Activated effector memory CD4-positive, alpha-beta T cell treated with Interleukin-2 at 50 U/mL for 16 hours (primary cell): ENCODE data around the gene ARF3.
A peak's percentile ranks its signal among the peaks of the same experiment; 100 is the strongest.

Experiments used
- DNase-seq: peaks from one replicate; pipeline ENCODE4 v3.0.0-alpha.2; 2020

ARF3 gene

DNA sequence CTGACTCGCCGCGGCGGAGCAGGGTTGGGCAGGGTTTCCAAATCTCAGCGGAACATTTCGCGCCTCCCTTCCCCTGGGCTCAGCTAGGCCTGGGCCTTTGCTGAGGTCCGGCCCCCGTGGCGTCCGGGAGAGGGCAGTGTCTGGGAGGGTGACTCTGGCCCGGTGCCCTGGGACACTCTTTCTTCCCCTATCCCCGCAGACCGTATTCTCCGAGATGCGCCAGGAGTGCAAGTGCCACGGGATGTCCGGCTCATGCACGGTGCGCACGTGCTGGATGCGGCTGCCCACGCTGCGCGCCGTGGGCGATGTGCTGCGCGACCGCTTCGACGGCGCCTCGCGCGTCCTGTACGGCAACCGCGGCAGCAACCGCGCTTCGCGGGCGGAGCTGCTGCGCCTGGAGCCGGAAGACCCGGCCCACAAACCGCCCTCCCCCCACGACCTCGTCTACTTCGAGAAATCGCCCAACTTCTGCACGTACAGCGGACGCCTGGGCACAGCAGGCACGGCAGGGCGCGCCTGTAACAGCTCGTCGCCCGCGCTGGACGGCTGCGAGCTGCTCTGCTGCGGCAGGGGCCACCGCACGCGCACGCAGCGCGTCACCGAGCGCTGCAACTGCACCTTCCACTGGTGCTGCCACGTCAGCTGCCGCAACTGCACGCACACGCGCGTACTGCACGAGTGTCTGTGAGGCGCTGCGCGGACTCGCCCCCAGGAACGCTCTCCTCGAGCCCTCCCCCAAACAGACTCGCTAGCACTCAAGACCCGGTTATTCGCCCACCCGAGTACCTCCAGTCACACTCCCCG, 23.9 kb upstream of the ARF3 start:
- DNase-seq, result peak; percentile 50

GRCh38 chr12:48980389-48980952, 23.2 kb upstream of the ARF3 start:
- no peak for DNase-seq

DNA sequence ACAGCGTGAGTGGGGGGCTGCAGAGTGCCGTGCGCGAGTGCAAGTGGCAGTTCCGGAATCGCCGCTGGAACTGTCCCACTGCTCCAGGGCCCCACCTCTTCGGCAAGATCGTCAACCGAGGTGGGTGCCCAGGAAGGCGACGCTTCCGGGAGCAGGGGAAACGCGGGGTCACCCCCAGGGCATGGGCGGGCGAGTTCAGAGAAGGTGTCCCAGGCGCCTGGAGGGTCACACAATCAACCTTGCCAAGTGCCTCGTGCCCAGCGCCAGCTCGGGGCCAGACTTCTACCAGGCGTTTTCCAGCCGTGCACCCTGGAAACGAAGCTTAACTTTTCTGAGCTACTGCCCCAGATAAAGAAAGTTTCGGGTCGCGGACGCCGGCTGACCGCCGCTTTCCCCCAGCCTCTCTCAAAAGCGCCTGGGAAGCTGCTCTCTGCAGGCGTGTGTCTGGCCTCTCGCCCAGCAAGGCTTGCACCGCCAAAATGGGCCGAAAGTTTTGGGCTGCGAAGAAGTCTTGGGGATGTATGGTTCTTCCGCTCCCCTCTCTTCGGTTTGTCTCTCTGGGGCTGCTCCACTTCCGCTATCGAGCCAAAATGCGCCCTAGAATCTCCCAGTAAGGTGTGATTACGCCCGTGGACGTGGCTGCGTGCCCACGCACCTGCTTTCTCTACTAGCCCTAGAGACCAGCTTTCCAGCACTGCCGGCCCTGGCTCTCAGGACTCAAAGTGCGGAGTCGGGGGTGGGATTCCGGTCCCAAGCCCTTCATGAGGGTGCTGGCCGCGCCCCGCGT, 22.5 kb upstream of the ARF3 start:
- DNase-seq, result peak; percentile 45

DNA sequence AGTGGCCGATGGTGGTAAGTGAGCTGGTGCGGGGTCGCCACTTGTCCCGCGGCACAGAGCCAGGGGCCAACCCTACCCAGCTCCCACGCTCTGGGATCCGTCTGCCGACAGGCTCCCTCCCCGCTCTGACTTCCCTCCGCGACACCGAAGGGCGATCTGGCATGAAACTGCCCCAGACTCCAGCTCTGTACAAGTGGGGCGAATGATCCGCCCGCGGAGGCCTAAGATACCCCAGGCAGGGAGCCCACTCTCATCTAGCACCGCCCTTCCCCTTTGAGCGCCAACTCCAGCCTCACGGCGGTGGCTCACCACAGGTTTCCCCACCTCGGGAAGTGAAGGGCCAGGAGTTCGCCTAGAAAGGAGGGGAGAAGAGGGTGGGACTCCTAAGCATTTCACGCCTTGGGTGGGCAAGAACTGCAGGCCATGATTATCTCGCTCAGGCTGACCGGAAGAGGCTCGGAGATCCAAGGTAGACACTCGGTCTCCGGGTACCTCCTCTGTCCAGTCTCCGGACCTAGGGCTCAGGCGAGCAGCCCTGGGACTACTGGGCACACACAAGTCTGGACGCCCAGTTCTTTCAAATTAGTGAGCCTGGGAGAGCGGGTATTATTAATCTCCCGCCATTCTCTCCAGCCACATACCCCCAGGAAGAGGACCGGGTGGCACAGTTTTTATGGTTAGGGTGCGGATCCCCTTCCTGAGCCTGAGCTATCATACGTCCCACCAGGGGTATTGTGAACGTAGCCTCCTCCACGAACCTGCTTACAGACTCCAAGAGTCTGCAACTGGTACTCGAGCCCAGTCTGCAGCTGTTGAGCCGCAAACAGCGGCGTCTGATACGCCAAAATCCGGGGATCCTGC, 21.7 kb upstream of the ARF3 start:
- DNase-seq, result no peak

DNA sequence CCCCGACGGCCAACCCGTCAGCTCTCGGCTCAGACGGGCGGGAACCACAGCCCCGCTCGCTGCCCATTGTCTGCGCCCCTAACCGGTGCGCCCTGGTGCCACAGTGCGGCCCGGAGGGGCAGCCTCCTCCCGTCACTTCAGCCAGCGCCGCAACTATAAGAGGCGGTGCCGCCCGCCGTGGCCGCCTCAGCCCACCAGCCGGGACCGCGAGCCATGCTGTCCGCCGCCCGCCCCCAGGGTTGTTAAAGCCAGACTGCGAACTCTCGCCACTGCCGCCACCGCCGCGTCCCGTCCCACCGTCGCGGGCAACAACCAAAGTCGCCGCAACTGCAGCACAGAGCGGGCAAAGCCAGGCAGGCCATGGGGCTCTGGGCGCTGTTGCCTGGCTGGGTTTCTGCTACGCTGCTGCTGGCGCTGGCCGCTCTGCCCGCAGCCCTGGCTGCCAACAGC, 21.0 kb upstream of the ARF3 start, which contains the start of gene WNT1:
TSS of gene WNT1 (plus strand) at position 32 of the 450 bp plus-strand sequence. CDS start at position 361, 329 bp downstream.
- no peak for DNase-seq

DNA sequence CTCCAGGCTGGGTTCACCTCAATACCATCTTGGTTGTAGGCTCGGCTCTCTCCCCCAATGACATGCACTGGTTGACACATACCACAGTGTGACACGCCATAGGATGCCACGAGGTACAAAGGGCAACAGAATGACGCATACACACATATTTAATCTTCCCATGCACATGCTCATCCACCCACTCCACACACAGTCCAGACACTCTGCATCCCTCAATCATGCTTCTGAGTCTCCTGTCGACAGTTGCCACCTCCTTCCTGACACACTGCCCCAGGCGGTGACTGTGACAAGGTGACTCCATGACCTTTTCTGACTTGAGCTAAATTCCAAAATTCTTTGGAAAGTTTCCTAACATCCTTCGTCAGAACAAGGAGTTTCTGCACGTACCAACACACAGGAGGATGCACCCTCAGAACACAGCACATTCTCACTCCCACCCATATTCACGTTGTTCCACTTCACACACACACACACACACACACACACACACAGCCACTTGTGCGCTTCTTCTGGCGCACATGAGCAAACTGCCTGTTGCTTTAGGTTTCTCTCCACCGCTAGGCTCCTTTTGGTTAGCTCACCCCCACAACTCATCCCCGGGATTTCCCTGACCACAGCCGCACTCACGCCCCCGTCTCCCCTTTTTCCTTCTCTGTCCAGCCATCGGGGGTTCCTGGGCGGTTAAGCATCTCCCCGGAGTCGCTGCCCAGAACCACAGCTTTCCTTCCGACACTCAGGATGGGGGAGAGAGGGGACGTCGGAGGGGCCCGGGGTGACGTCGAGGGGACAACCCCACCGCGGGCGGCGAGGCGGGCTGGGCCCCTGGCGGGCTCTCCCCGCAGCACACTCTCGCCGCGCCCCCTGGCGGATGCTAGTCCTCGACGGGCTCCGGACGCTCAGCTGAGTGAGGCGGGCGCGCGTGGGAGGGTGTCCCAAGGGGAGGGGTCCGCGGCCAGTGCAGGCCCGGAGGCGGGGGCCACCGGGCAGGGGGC, 20.3 kb upstream of the ARF3 start:
- DNase-seq, result peak; percentile 65

DNA sequence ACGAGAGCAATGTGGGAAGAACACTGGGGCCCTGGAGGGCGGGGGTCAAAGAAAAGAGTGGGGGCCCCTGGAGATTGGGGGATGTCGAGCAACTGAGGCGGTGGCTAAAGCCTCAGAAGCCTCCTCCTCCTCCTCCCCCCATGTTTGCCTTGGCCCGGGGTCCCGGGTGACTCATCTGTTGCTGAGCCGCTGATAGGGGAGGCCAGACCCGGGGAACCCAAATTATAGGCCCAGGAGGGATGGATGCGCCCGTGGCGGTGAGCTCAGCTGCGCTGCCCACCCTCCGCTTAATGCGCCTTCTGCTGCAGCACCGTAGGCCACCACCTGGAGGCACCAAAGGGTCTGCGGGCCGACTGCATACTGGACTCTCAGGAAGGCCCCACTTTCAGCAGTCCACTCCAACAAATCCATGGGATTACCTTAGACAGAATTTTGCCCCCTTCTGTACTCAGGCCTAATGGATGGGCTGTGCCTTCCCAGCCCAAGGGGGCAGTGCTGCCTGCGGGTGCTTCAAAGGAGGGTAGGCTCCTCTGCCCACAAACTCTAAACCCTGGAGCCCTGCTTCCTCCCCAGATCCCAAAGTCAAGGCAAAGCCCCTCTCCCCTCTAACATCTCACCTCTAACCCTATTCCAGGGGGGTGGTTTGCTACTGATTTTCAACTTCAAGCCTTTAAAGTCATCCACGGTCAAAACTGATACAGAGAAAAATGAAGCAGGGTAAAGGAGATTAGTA, 16.8 kb upstream of the ARF3 start:
- no peak for DNase-seq

DNA sequence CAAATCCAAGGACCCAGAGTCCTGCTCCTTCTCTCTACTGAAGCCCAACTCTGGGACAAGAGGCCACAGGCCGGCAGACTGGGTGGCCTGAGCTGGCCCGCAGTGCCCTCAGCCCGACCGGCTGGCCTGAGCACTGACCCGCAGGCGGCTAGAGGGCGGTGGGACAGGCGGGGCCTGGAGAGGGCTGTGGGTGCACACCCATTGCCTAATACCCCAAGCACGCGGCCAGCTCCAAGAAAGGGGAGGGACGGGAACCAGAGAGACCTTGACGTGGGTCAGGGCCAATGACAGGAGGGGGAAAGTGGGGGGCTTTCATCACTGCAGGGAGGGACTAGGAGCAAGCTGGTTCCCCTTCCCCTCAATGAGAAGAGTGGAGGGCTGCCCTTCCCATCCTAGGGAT, 16.2 kb upstream of the ARF3 start:
- no peak for DNase-seq

- no peak for DNase-seq
These were observed 15.7 kb upstream of the ARF3 start for GRCh38 chr12:48972952-48973483.

DNA sequence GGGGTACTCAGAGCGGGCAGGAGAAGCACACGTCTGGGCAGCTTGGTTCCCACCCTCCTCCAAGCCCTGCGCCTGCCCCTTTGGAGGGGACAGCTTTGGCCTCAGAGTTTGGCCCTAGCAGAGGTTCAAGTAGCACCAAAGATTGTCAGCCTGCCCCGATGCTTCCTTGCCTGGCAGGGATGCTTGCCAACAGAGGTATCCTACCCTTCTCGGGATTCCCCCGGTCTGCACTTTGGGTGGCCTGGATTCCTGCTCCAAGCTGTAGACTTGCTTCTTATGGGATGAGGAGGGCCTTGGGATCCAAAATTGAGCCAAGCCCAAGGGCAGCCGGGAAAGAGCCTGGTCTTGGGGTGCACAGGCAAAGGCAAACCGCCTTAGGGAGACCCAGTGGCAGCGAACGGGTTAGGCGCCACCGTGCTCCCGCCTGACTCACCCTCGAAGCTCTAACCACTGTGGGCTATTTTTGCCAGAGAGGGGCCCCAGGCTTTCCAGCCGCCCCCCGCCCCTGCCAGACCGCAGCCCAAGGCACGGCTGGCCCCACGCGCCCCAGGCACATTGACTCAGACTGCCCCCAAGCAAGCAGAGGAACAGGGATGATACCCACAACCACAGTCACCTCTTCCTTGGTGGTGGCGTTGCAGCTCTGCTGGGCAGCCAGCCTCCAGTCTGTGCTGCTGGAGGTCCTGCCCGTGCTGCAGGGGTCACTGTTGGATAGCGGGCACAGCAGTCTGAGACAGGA, 15.1 kb upstream of the ARF3 start:
- no peak for DNase-seq

GRCh38 chr12:48970702-48971334, 13.5 kb upstream of the ARF3 start:
- DNase-seq, result no peak

- no peak for DNase-seq
These were observed 12.8 kb upstream of the ARF3 start for GRCh38 chr12:48969833-48970701.

- DNase-seq, result no peak
These were observed 12.0 kb upstream of the ARF3 start for GRCh38 chr12:48969160-48969771.

DNA sequence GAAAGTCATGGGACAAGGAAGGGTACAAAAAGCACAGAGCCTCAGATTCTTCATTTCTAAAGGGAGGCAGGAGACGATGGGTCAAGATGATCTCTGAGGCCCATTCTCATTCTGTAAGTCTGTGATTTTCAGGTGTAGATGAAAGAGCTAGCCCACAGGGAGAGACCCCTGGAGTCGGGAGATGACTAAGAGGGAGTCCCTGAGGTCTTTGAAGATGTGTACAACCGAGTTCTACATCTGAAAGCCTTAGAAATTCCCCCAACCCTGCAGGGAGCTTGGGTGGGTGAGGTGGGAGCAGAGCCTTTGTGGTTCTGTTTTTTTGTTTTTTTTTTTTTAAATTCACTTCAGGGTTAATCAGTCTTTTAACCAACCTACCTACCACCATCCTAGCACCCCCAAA, 11.2 kb upstream of the ARF3 start:
- DNase-seq, result no peak

- no peak for DNase-seq
These were observed 10.7 kb upstream of the ARF3 start for GRCh38 chr12:48967991-48968390.

- DNase-seq, result no peak
These were observed 9.0 kb upstream of the ARF3 start for GRCh38 chr12:48966177-48966895.

DNA sequence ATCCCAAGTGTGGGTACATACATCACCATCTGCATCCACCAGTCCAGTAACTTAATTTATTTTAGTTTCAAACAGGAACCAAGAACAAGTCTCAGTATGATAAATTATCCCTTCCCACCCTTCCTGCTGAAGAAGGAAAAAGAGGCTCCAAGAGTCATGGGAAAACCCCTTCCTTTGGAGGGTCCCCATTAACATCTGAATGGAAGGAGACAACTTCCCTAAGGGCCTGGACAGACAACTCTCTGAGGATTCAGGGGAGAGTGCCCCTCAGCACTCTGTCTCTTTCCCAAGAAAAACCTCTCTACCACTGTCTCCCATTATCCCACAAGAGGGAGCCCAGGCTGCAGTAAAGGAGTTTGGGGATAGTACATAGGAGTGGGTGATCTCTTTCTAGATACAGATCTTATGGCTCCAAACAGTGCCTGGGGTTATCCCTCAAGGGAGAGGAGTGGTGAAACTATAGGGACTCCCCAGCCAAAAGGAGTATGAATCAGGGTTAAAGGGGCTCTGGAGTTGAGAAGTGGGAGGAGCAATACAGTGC, 8.1 kb upstream of the ARF3 start:
- DNase-seq, result no peak
